Measurements from ENCODE around the gene CALY. TPM values are rescaled to one million over a fixed set of nuclear protein-coding genes. Genes with fewer than 3 reads are reported as not detected.

Gene CALY
- polyA plus RNA-seq, 1 of the 3 experiments (the other 2 are of a cell fraction) = 3.3 TPM

DNA sequence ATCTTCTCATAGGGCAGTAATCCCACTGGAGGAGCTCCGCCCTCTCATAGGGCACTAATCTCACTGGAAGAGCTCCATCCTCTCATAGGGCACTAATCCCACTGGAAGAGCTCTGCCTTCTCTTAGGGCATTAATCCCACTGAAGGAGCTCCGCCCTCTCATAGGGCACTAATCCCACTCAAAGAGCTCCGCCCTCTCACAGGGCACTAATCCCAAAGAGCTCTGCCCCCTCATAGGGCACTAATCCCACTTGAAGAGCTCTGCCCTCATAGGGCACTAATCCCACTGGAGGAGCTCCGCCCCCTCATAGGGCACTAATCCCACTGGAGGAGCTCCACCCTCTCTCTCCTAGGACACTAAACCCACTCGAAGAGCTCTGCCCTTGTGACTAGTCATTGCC, 24.5 kb upstream of the CALY start:
- DNase-seq = no peak
- POLR2A ChIA-PET = interaction anchor here (0.7 to 1.4 kb wide), 5 partner anchors 9 to 33 kb away, joined by 3 to 6 read pairs (median 4); partner anchors contain the start of genes ECHS1 and PRAP1
- WGBS (ENCODE audit: low lambda C conversion rate) = 100% methylated on average over 4 of the region's 5 CpGs
- H3K36me3 ChIP-seq (replicated peaks in 1 of 2; ENCODE audit: control insufficient read depth in 1 of 2, insufficient read depth in 2 of 2, low read length in 1 of 2) = peaks cover 10 to 32% of the 10 kb centered on the region in 2 experiments
- no peaks in the 10 kb centered on the region for H4K20me1 ChIP-seq (ENCODE audit: insufficient read depth)
- H3K4me1 ChIP-seq (ENCODE audit: control insufficient read depth in 1 of 2, insufficient read depth in 2 of 2, low read depth in 1 of 2, low read length in 1 of 2) = peaks cover 0 to 34% of the 10 kb centered on the region in 2 experiments; a peak in 1 of 4 replicates
- no peak overlapping the region for H3K4me2 ChIP-seq
- no peaks in the 10 kb centered on the region for H3F3A ChIP-seq (replicated peaks; ENCODE audit: insufficient read depth)
- H3K79me2 ChIP-seq (ENCODE audit: insufficient read depth) = no peaks in the 10 kb centered on the region
- no peaks in the 10 kb centered on the region for H3K27me3 ChIP-seq (ENCODE audit: insufficient read depth)
- H3K4me3 ChIP-seq (ENCODE audit: low read depth in 2 of 2, low read length in 1 of 2) = no peak overlapping the region
- no peak overlapping the region for H2AFZ ChIP-seq (ENCODE audit: low read depth)
- H3K9ac ChIP-seq = no peak overlapping the region
- no peaks in the 10 kb centered on the region for H3K9me2 ChIP-seq
- TF ChIP-seq TEAD4 (IDR thresholded peaks at IDR 0.05; ENCODE audit: borderline replicate concordance, insufficient read depth) (no peak), EP300 (IDR thresholded peaks at IDR 0.05; ENCODE audit: borderline replicate concordance in 1 of 2, low read depth in 1 of 2, low read length in 1 of 2) (no peak), TCF12 (IDR thresholded peaks at IDR 0.05) (no peak), GABPA (IDR thresholded peaks at IDR 0.05; ENCODE audit: low read depth) (no peak), NRF1 (IDR thresholded peaks at IDR 0.05; ENCODE audit: low read depth, low read length) (no peak), RCOR1 (IDR thresholded peaks at IDR 0.05; ENCODE audit: low read length) (no peak), RAD21 (IDR thresholded peaks at IDR 0.05; ENCODE audit: low read length) (no peak), SMC3 (IDR thresholded peaks at IDR 0.05; ENCODE audit: low read depth, low read length) (no peak), EZH2phosphoT487 (IDR thresholded peaks at IDR 0.05; ENCODE audit: borderline replicate concordance, low read depth) (no peak)
- TF ChIP-seq, protein P1, sequence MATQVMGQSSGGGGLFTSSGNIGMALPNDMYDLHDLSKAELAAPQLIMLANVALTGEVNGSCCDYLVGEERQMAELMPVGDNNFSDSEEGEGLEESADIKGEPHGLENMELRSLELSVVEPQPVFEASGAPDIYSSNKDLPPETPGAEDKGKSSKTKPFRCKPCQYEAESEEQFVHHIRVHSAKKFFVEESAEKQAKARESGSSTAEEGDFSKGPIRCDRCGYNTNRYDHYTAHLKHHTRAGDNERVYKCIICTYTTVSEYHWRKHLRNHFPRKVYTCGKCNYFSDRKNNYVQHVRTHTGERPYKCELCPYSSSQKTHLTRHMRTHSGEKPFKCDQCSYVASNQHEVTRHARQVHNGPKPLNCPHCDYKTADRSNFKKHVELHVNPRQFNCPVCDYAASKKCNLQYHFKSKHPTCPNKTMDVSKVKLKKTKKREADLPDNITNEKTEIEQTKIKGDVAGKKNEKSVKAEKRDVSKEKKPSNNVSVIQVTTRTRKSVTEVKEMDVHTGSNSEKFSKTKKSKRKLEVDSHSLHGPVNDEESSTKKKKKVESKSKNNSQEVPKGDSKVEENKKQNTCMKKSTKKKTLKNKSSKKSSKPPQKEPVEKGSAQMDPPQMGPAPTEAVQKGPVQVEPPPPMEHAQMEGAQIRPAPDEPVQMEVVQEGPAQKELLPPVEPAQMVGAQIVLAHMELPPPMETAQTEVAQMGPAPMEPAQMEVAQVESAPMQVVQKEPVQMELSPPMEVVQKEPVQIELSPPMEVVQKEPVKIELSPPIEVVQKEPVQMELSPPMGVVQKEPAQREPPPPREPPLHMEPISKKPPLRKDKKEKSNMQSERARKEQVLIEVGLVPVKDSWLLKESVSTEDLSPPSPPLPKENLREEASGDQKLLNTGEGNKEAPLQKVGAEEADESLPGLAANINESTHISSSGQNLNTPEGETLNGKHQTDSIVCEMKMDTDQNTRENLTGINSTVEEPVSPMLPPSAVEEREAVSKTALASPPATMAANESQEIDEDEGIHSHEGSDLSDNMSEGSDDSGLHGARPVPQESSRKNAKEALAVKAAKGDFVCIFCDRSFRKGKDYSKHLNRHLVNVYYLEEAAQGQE (IDR thresholded peaks at IDR 0.05; ENCODE audit: low read depth, low read length) = no peak
- TF ChIP-seq, protein P2, sequence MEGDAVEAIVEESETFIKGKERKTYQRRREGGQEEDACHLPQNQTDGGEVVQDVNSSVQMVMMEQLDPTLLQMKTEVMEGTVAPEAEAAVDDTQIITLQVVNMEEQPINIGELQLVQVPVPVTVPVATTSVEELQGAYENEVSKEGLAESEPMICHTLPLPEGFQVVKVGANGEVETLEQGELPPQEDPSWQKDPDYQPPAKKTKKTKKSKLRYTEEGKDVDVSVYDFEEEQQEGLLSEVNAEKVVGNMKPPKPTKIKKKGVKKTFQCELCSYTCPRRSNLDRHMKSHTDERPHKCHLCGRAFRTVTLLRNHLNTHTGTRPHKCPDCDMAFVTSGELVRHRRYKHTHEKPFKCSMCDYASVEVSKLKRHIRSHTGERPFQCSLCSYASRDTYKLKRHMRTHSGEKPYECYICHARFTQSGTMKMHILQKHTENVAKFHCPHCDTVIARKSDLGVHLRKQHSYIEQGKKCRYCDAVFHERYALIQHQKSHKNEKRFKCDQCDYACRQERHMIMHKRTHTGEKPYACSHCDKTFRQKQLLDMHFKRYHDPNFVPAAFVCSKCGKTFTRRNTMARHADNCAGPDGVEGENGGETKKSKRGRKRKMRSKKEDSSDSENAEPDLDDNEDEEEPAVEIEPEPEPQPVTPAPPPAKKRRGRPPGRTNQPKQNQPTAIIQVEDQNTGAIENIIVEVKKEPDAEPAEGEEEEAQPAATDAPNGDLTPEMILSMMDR (IDR thresholded peaks at IDR 0.05) = no peak
- TF ChIP-seq, protein P3, sequence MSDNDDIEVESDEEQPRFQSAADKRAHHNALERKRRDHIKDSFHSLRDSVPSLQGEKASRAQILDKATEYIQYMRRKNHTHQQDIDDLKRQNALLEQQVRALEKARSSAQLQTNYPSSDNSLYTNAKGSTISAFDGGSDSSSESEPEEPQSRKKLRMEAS (IDR thresholded peaks at IDR 0.05; ENCODE audit: low read depth) = no peak
- TF ChIP-seq, protein P4, sequence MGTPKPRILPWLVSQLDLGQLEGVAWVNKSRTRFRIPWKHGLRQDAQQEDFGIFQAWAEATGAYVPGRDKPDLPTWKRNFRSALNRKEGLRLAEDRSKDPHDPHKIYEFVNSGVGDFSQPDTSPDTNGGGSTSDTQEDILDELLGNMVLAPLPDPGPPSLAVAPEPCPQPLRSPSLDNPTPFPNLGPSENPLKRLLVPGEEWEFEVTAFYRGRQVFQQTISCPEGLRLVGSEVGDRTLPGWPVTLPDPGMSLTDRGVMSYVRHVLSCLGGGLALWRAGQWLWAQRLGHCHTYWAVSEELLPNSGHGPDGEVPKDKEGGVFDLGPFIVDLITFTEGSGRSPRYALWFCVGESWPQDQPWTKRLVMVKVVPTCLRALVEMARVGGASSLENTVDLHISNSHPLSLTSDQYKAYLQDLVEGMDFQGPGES (IDR thresholded peaks at IDR 0.05; ENCODE audit: low read depth, low read length) = no peak
- CTCF ChIA-PET = interaction anchor here (1.4 to 9.1 kb wide), 3 partner anchors 17 to 46 kb away, joined by 5 to 73 read pairs (median 7); partner anchors contain the start of gene PAOX
- H3K27ac ChIP-seq (ENCODE audit: low read depth in 2 of 2, low read length in 1 of 2) = no peak overlapping the region
- no peaks in the 10 kb centered on the region for H3K9me3 ChIP-seq

Measured in SK-N-SH (cell line).